CD4-positive, alpha-beta T cell treated with Interleukin-10 for 1 hour (primary cell): ENCODE measurements around the gene ATXN1.
A peak's percentile ranks its signal among the peaks of the same experiment; 100 is the strongest.

Experiments
- DNase-seq: peaks from one replicate; pipeline ENCODE4 v3.0.0-alpha.2; 2020

ATXN1 gene

GRCh38 chr6:16344756-16345155 lies 416.5 kb downstream of the ATXN1 start:
- DNase-seq = no peak

GRCh38 chr6:16343593-16343992 lies 417.7 kb downstream of the ATXN1 start:
- DNase-seq = no peak

GRCh38 chr6:16339265-16339587 lies 422.0 kb downstream of the ATXN1 start:
- no peak for DNase-seq

GRCh38 chr6:16338577-16339264 lies 422.5 kb downstream of the ATXN1 start:
- no peak for DNase-seq

GRCh38 chr6:16337295-16337975 lies 423.8 kb downstream of the ATXN1 start:
- DNase-seq = no peak

GRCh38 chr6:16336911-16337294 lies 424.4 kb downstream of the ATXN1 start:
- DNase-seq = no peak

- no peak for DNase-seq
These were observed 425.0 kb downstream of the ATXN1 start for GRCh38 chr6:16336056-16336818.

GRCh38 chr6:16335176-16335575 lies 426.1 kb downstream of the ATXN1 start:
- no peak for DNase-seq

GRCh38 chr6:16334671-16335070 lies 426.6 kb downstream of the ATXN1 start:
- DNase-seq = no peak

GRCh38 chr6:16333580-16333979 lies 427.7 kb downstream of the ATXN1 start:
- no peak for DNase-seq

GRCh38 chr6:16332175-16332542 lies 429.1 kb downstream of the ATXN1 start:
- DNase-seq = peak; percentile 88

GRCh38 chr6:16331384-16332174 lies 429.7 kb downstream of the ATXN1 start:
- DNase-seq = peak; percentile 72

- no peak for DNase-seq
These were observed 432.0 kb downstream of the ATXN1 start for GRCh38 chr6:16329233-16329632.

GRCh38 chr6:16327777-16328325 lies 433.4 kb downstream of the ATXN1 start:
- no peak for DNase-seq

GRCh38 chr6:16326971-16327776 lies 434.1 kb downstream of the ATXN1 start:
- DNase-seq = no peak

GRCh38 chr6:16326531-16326930 lies 434.7 kb downstream of the ATXN1 start:
- DNase-seq = no peak

- DNase-seq = no peak
These were observed 436.5 kb downstream of the ATXN1 start for GRCh38 chr6:16324606-16325225.

- DNase-seq = no peak
These were observed 437.1 kb downstream of the ATXN1 start for GRCh38 chr6:16324184-16324583.

- DNase-seq = peak; percentile 84
These were observed 438.5 kb downstream of the ATXN1 start for GRCh38 chr6:16322666-16323312.

GRCh38 chr6:16321826-16322225 lies 439.4 kb downstream of the ATXN1 start:
- DNase-seq = no peak

GRCh38 chr6:16321341-16321710 lies 439.9 kb downstream of the ATXN1 start:
- no peak for DNase-seq
